GM18858 (cell line): ENCODE measurements around the gene AAMP.
A peak's percentile ranks its signal among the peaks of the same experiment; 100 is the strongest.

Experiments
- ATAC-seq: cut with Tn5 transposase; IDR thresholded peaks from one replicate; pipeline ENCODE4 v1.9.1; 2021; ENCODE audit not compliant: unreplicated experiment

AAMP gene

GRCh38 chr2:218224186-218224585, 45.8 kb downstream of the AAMP start:
- no peak for ATAC-seq

- no peak for ATAC-seq
These were observed 46.9 kb downstream of the AAMP start for GRCh38 chr2:218223046-218223445.

GRCh38 chr2:218221000-218221399, 48.9 kb downstream of the AAMP start:
- no peak for ATAC-seq

GRCh38 chr2:218219934-218220333, 50.0 kb downstream of the AAMP start:
- no peak for ATAC-seq

GRCh38 chr2:218218268-218219185, 51.4 kb downstream of the AAMP start:
- ATAC-seq = peak; percentile 37

GRCh38 chr2:218217360-218218267, 52.3 kb downstream of the AAMP start:
- no peak for ATAC-seq

- peak; percentile 48 for ATAC-seq
These were observed 53.1 kb downstream of the AAMP start, which contains the start of gene ARPC2 for GRCh38 chr2:218216674-218217359. Gene ARPC2, plus strand, starts transcription at chr2:218217189. Its CDS starts 282 bp downstream, at chr2:218217471.

GRCh38 chr2:218216336-218216673, 53.6 kb downstream of the AAMP start:
- no peak for ATAC-seq
